Measurements from ENCODE around the gene TMEM258. TPM values are rescaled to one million over a fixed set of nuclear protein-coding genes. Genes with fewer than 3 reads are reported as not detected.

The TMEM258 gene
- polyA plus RNA-seq, 1 donor from 2014 or later, result 210 TPM

- Mint-ChIP-seq H3K4me3 (peak overlapping the region in 3 of 4 donors; percentile 8 to 53 (median 41)), H3K4me1 (peaks cover 16 to 19% (median 19%) of the 10 kb centered on the region in 3 donors), H3K9me3 (no peaks in the 10 kb centered on the region), H3K27ac (no peak overlapping the region), H3K27me3 (peaks cover 7% of the 10 kb centered on the region), H3K36me3 (peaks cover 2% of the 10 kb centered on the region)
These were observed 38.1 kb upstream of the TMEM258 start for GRCh38 chr11:61830237-61831105.

- no peaks in the 10 kb centered on the region for H3K9me3 Mint-ChIP-seq
- H3K27ac Mint-ChIP-seq, result no peak overlapping the region
- H3K4me3 Mint-ChIP-seq, result peak overlapping the region in 2 of 4 donors; percentile 41 to 88
- peaks cover 14 to 19% (median 16%) of the 10 kb centered on the region in 3 donors for H3K4me1 Mint-ChIP-seq
- peaks cover 2% of the 10 kb centered on the region for H3K36me3 Mint-ChIP-seq
- peaks cover 7% of the 10 kb centered on the region for H3K27me3 Mint-ChIP-seq
These were observed 37.4 kb upstream of the TMEM258 start for GRCh38 chr11:61829806-61830205.

GRCh38 chr11:61828629-61829407 is 36.4 kb upstream of the TMEM258 start:
- H3K27me3 Mint-ChIP-seq, result peaks cover 7% of the 10 kb centered on the region
- peaks cover 8 to 13% (median 8%) of the 10 kb centered on the region in 3 donors for H3K4me1 Mint-ChIP-seq
- peaks cover 2% of the 10 kb centered on the region for H3K36me3 Mint-ChIP-seq
- peak overlapping the region; percentile 32 to 90 (median 83) for H3K4me3 Mint-ChIP-seq
- H3K27ac Mint-ChIP-seq, result no peak overlapping the region
- H3K9me3 Mint-ChIP-seq, result no peaks in the 10 kb centered on the region

GRCh38 chr11:61828379-61828628 is 35.9 kb upstream of the TMEM258 start:
- no peaks in the 10 kb centered on the region for H3K9me3 Mint-ChIP-seq
- peaks cover 6 to 7% (median 6%) of the 10 kb centered on the region in 3 donors for H3K4me1 Mint-ChIP-seq
- peaks cover 2% of the 10 kb centered on the region for H3K36me3 Mint-ChIP-seq
- no peak overlapping the region for H3K27ac Mint-ChIP-seq
- H3K4me3 Mint-ChIP-seq, result peak overlapping the region; percentile 32 to 90 (median 83)
- peaks cover 5% of the 10 kb centered on the region for H3K27me3 Mint-ChIP-seq

GRCh38 chr11:61827571-61828378 is 35.4 kb upstream of the TMEM258 start, which contains the start of gene FADS2:
Gene FADS2 (plus strand): TSS chr11:61828300. CDS start chr11:61828391, 91 bp downstream.
- Mint-ChIP-seq H3K36me3 (peaks cover 2% of the 10 kb centered on the region), H3K4me3 (peak within 1 kb of the TSS; percentile 32 to 90 (median 83)), H3K27ac (no peak within 1 kb of the TSS), H3K9me3 (no peaks in the 10 kb centered on the region), H3K27me3 (peaks cover 5% of the 10 kb centered on the region), H3K4me1 (peaks cover 6% of the 10 kb centered on the region in 3 donors)

- Mint-ChIP-seq H3K9me3 (no peaks in the 10 kb centered on the region), H3K27me3 (peaks cover 5% of the 10 kb centered on the region), H3K36me3 (peaks cover 2% of the 10 kb centered on the region), H3K4me1 (peaks cover 6% of the 10 kb centered on the region in 3 donors), H3K27ac (no peak overlapping the region), H3K4me3 (peak overlapping the region; percentile 32 to 90 (median 72))
These were observed 34.7 kb upstream of the TMEM258 start for GRCh38 chr11:61826930-61827570.

GRCh38 chr11:61820174-61820573 is 27.8 kb upstream of the TMEM258 start:
- no peaks in the 10 kb centered on the region for H3K9me3 Mint-ChIP-seq
- no peaks in the 10 kb centered on the region for H3K36me3 Mint-ChIP-seq
- H3K4me3 Mint-ChIP-seq, result no peak overlapping the region
- peaks cover 0 to 4% (median 2%) of the 10 kb centered on the region in 3 donors for H3K4me1 Mint-ChIP-seq
- H3K27me3 Mint-ChIP-seq, result peaks cover 3% of the 10 kb centered on the region
- no peak overlapping the region for H3K27ac Mint-ChIP-seq

GRCh38 chr11:61817471-61818202 is 25.2 kb upstream of the TMEM258 start:
- H3K4me3 Mint-ChIP-seq, result peak overlapping the region; percentile 11 to 77 (median 52)
- peaks cover 0 to 2% (median 0%) of the 10 kb centered on the region in 3 donors for H3K9me3 Mint-ChIP-seq
- H3K27ac Mint-ChIP-seq, result no peak overlapping the region
- H3K36me3 Mint-ChIP-seq, result peaks cover 5% of the 10 kb centered on the region
- peaks cover 3% of the 10 kb centered on the region for H3K27me3 Mint-ChIP-seq
- H3K4me1 Mint-ChIP-seq, result peaks cover 0 to 8% (median 5%) of the 10 kb centered on the region in 3 donors

- H3K4me3 Mint-ChIP-seq, result peak within 1 kb of the TSS; percentile 44 to 95 (median 87)
- H3K36me3 Mint-ChIP-seq, result peaks cover 5% of the 10 kb centered on the region
- H3K27ac Mint-ChIP-seq, result peak within 1 kb of the TSS in 1 of 3 donors; percentile 84
- peaks cover 0 to 2% (median 0%) of the 10 kb centered on the region in 3 donors for H3K9me3 Mint-ChIP-seq
- H3K27me3 Mint-ChIP-seq, result peaks cover 3% of the 10 kb centered on the region
- H3K4me1 Mint-ChIP-seq, result peaks cover 0 to 8% (median 5%) of the 10 kb centered on the region in 3 donors
These were observed 24.5 kb upstream of the TMEM258 start, which contains the start of gene FADS1 for GRCh38 chr11:61816736-61817455. Gene FADS1 (minus strand): TSS chr11:61817003. CDS start chr11:61816929, 74 bp downstream.

GRCh38 chr11:61815790-61816735 is 23.7 kb upstream of the TMEM258 start:
- Mint-ChIP-seq H3K27me3 (peaks cover 3% of the 10 kb centered on the region), H3K4me3 (peak overlapping the region; percentile 44 to 95 (median 87)), H3K36me3 (peaks cover 5% of the 10 kb centered on the region), H3K27ac (peak overlapping the region in 1 of 3 donors; percentile 84), H3K9me3 (peaks cover 0 to 2% (median 0%) of the 10 kb centered on the region in 3 donors), H3K4me1 (peaks cover 0 to 8% (median 5%) of the 10 kb centered on the region in 3 donors)

- peaks cover 5% of the 10 kb centered on the region for H3K36me3 Mint-ChIP-seq
- peaks cover 0 to 2% (median 0%) of the 10 kb centered on the region in 3 donors for H3K9me3 Mint-ChIP-seq
These were observed 22.8 kb upstream of the TMEM258 start for GRCh38 chr11:61814958-61815789.

More at GRCh38 chr11:61814958-61815789, 22.8 kb upstream of the TMEM258 start:
- Mint-ChIP-seq H3K4me1 (peaks cover 0 to 8% (median 5%) of the 10 kb centered on the region in 3 donors), H3K27ac (no peak overlapping the region), H3K4me3 (peak overlapping the region; percentile 44 to 95 (median 87)), H3K27me3 (peaks cover 3% of the 10 kb centered on the region)
